H9 (cell line): ENCODE results near the gene TMBIM1. TPM values are rescaled to one million over a fixed set of nuclear protein-coding genes. Genes with fewer than 3 reads are reported as not detected.

Experiments used
- DNase-seq: peaks from one replicate; pipeline ENCODE4 v3.0.0-alpha.2; 2017
- H2AFZ ChIP-seq: one replicate; pipeline ENCODE4 v1.6.1; 2013; ENCODE audit warnings: mild to moderate bottlenecking, low read length, control low read depth, moderate library complexity
- H2AK5ac ChIP-seq: 2 replicates; pipeline ENCODE4 v1.6.1; 2013; ENCODE audit warnings: low read length, control low read depth, mixed read lengths; ENCODE audit not compliant: insufficient read length
- H2BK120ac ChIP-seq: one replicate; pipeline ENCODE4 v1.6.1; 2013; ENCODE audit warnings: low read depth, mild to moderate bottlenecking, low read length, control low read depth, inconsistent platforms; ENCODE audit not compliant: poor library complexity, severe bottlenecking
- H2BK12ac ChIP-seq: 2 replicates; pipeline ENCODE4 v1.6.1; 2013; ENCODE audit warnings: low read length, control low read depth, mixed read lengths, low read depth; ENCODE audit not compliant: insufficient read length
- H2BK15ac ChIP-seq: 2 replicates; pipeline ENCODE4 v1.6.1; 2013; ENCODE audit warnings: low read depth, low read length, control low read depth
- H2BK20ac ChIP-seq: one replicate; pipeline ENCODE4 v1.6.1; 2013; ENCODE audit warnings: low read depth, mild to moderate bottlenecking, low read length, control low read depth, inconsistent platforms; ENCODE audit not compliant: poor library complexity, severe bottlenecking
- H2BK5ac ChIP-seq: 2 replicates; pipeline ENCODE4 v1.6.1; 2013; ENCODE audit warnings: low read length, control low read depth, mixed read lengths; ENCODE audit not compliant: insufficient read length
- H3K14ac ChIP-seq: 2 replicates; pipeline ENCODE4 v1.6.1; 2013; ENCODE audit warnings: low read length, control low read depth; ENCODE audit not compliant: insufficient read depth
- H3K18ac ChIP-seq: 2 replicates; pipeline ENCODE4 v1.6.1; 2013; ENCODE audit warnings: low read depth, mild to moderate bottlenecking, mixed read lengths, low read length, control low read depth; ENCODE audit not compliant: insufficient read length
- H3K23ac ChIP-seq: 2 replicates; pipeline ENCODE4 v1.6.1; 2013; ENCODE audit warnings: low read length, control low read depth, mixed read lengths, low read depth; ENCODE audit not compliant: insufficient read length
- H3K23me2 ChIP-seq: 2 replicates; pipeline ENCODE4 v1.6.1; 2013; ENCODE audit warnings: low read depth, mild to moderate bottlenecking, mixed read lengths, low read length, control low read depth; ENCODE audit not compliant: insufficient read length, poor library complexity, severe bottlenecking
- H3K27ac ChIP-seq: 2 replicates; pipeline ENCODE4 v1.5.1; 2013; ENCODE audit warnings: low read length, control low read depth, mixed read lengths, low read depth; ENCODE audit not compliant: insufficient read length
- H3K27me3 ChIP-seq: 2 replicates; pipeline ENCODE4 v1.6.1; 2013; ENCODE audit warnings: low read length, control low read depth, inconsistent platforms; ENCODE audit not compliant: insufficient read depth
- H3K4ac ChIP-seq: 2 replicates; pipeline ENCODE4 v1.6.1; 2013; ENCODE audit warnings: low read depth, mild to moderate bottlenecking, control low read depth, inconsistent platforms, low read length, moderate library complexity
- H3K4me1 ChIP-seq: 2 replicates; pipeline ENCODE4 v1.6.1; 2013; ENCODE audit warnings: low read length, control low read depth, inconsistent platforms; ENCODE audit not compliant: insufficient read depth
- H3K4me2 ChIP-seq: 2 replicates; pipeline ENCODE4 v1.6.1; 2013; ENCODE audit warnings: low read length, control low read depth, mixed read lengths; ENCODE audit not compliant: insufficient read length, insufficient read depth
- H3K56ac ChIP-seq: 2 replicates; pipeline ENCODE4 v1.6.1; 2013; ENCODE audit warnings: low read depth, mild to moderate bottlenecking, mixed read lengths, low read length, control low read depth; ENCODE audit not compliant: insufficient read length
- H3K79me1 ChIP-seq: 2 replicates; pipeline ENCODE4 v1.6.1; 2013; ENCODE audit warnings: low read depth, mild to moderate bottlenecking, moderate library complexity, low read length, control low read depth, inconsistent platforms; ENCODE audit not compliant: insufficient read depth, poor library complexity, severe bottlenecking
- H3K79me2 ChIP-seq: 2 replicates; pipeline ENCODE4 v1.6.1; 2013; ENCODE audit warnings: low read length, control low read depth, inconsistent platforms; ENCODE audit not compliant: insufficient read depth
- H3K9ac ChIP-seq: 2 replicates; pipeline ENCODE4 v1.6.1; 2013; ENCODE audit warnings: low read length, control low read depth, mixed read lengths; ENCODE audit not compliant: insufficient read length; ENCODE audit errors: extremely low read depth
- H3K9me3 ChIP-seq: one replicate; pipeline ENCODE4 v1.6.1; 2013; ENCODE audit warnings: low read depth, low read length, inconsistent platforms; ENCODE audit not compliant: control insufficient read depth
- H3T11ph ChIP-seq: one replicate; pipeline ENCODE4 v1.6.1; 2013; ENCODE audit warnings: mild to moderate bottlenecking, low read length, control low read depth, inconsistent platforms
- H4K20me1 ChIP-seq: one replicate; pipeline ENCODE4 v1.6.1; 2013; ENCODE audit not compliant: control insufficient read depth, insufficient read length, insufficient read depth
- H4K5ac ChIP-seq: 2 replicates; pipeline ENCODE4 v1.6.1; 2013; ENCODE audit warnings: low read depth, mild to moderate bottlenecking, mixed read lengths, low read length, control low read depth; ENCODE audit not compliant: insufficient read length
- H4K8ac ChIP-seq: replicated peaks from 2 replicates; pipeline ENCODE4 v1.6.1; 2013; ENCODE audit warnings: low read length, control low read depth, mixed read lengths, low read depth; ENCODE audit not compliant: insufficient read length
- H4K91ac ChIP-seq: 2 replicates; pipeline ENCODE4 v1.6.1; 2013; ENCODE audit warnings: low read depth, mild to moderate bottlenecking, moderate library complexity, mixed read lengths, low read length, control low read depth; ENCODE audit not compliant: insufficient read length
- H3K27ac Mint-ChIP-seq, 3 experiments: 2 replicates in 2 of 3; 3 replicates in 1 of 3; pipeline ENCODE4 v1.8.0; 2020 to 2021; ENCODE audit warnings: mixed read lengths in 3 of 3, mild to moderate bottlenecking in 1 of 3, moderate library complexity in 1 of 3
- H3K27me3 Mint-ChIP-seq: 2 replicates; pipeline ENCODE4 v1.8.0; 2021; ENCODE audit warnings: low read depth, mild to moderate bottlenecking, moderate library complexity, mixed read lengths
- H3K36me3 Mint-ChIP-seq, 3 experiments: 2 replicates in 2 of 3; 3 replicates in 1 of 3; pipeline ENCODE4 v1.8.0; 2020 to 2021; ENCODE audit warnings: low read depth in 3 of 3, mixed read lengths in 3 of 3; ENCODE audit not compliant: insufficient read depth in 1 of 3
- H3K4me1 Mint-ChIP-seq, 2 experiments: 2 replicates each; pipeline ENCODE4 v1.8.0; 2020; ENCODE audit warnings: mixed read lengths in 2 of 2
- H3K4me3 Mint-ChIP-seq, 2 experiments: 2 replicates in 1 of 2; 3 replicates in 1 of 2; pipeline ENCODE4 v1.8.0; 2020 to 2021; ENCODE audit warnings: mild to moderate bottlenecking in 2 of 2, mixed read lengths in 2 of 2, moderate library complexity in 1 of 2
- H3K9me3 Mint-ChIP-seq, 2 experiments: 2 replicates in 1 of 2; 3 replicates in 1 of 2; pipeline ENCODE4 v1.8.0; 2020; ENCODE audit warnings: mild to moderate bottlenecking in 2 of 2, mixed read lengths in 2 of 2, moderate library complexity in 1 of 2
- CTCF ChIP-seq: fragments of 200-600 bp; sonication (generic); conservative IDR thresholded peaks from 3 replicates; pipeline ENCODE4 v1.8.0; 2021; ENCODE audit warnings: antibody characterized with exemption, mild to moderate bottlenecking
- WGBS: extraction: QIAGEN DNeasy Blood & Tissue Kit; methylation state at CpG from one replicate; pipeline ENCODE4 v1.1.7; 2013; ENCODE audit warnings: missing lambda C conversion rate, low lambda C conversion rate, mixed read lengths; ENCODE audit not compliant: insufficient read length; ENCODE audit errors: extremely low coverage; 5-methylcytosine and 5-hydroxymethylcytosine counted together
- total RNA-seq: library from RNA; stranded (reverse); gene quantifications from 2 replicates; pipeline ENCODE4 v1.2.1, GENCODE V29; 2021

The TMBIM1 gene
- total RNA-seq, 1 experiment from 2014 or later: 17.4 TPM

GRCh38 chr2:218271865-218272530 is 20.3 kb downstream of the TMBIM1 start:
- H3K27me3 ChIP-seq: no peaks in the 10 kb centered on the region
- H4K8ac ChIP-seq: no peak overlapping the region
- no peak overlapping the region for H2BK5ac ChIP-seq
- no peak overlapping the region for H2BK120ac ChIP-seq
- no peaks in the 10 kb centered on the region; the same call in 1 of the 2 replicates for H3K27me3 Mint-ChIP-seq
- H3K14ac ChIP-seq: no peak overlapping the region
- H4K20me1 ChIP-seq: no peaks in the 10 kb centered on the region
- H3K4me1 ChIP-seq: no peaks in the 10 kb centered on the region
- H3T11ph ChIP-seq: no peak overlapping the region
- H3K79me1 ChIP-seq: no peaks in the 10 kb centered on the region
- H3K23ac ChIP-seq: no peak overlapping the region
- no peak overlapping the region for H3K4ac ChIP-seq
- WGBS: no CpG with 5 or more reads among the region's 5 CpGs
- no peak for TF ChIP-seq CTCF
- no peak overlapping the region for H3K18ac ChIP-seq
- no peak overlapping the region for H2BK12ac ChIP-seq
- no peak overlapping the region for H2BK15ac ChIP-seq
- H3K9ac ChIP-seq: no peak overlapping the region
- no peak overlapping the region for H2AFZ ChIP-seq
- no peak overlapping the region for H3K4me2 ChIP-seq
- no peak overlapping the region for H4K91ac ChIP-seq
- no peak overlapping the region for H2BK20ac ChIP-seq
- H3K27ac ChIP-seq: no peak overlapping the region
- no peaks in the 10 kb centered on the region for H3K79me2 ChIP-seq
- H3K9me3 ChIP-seq: no peaks in the 10 kb centered on the region
- H3K4me1 Mint-ChIP-seq: peaks cover 18 to 21% of the 10 kb centered on the region in 2 experiments
- no peak overlapping the region for H3K56ac ChIP-seq
- no peak overlapping the region for H4K5ac ChIP-seq
- DNase-seq: no peak
- no peak overlapping the region for H2AK5ac ChIP-seq
- peaks cover 9% of the 10 kb centered on the region for H3K23me2 ChIP-seq
- peaks cover 13 to 44% (median 42%) of the 10 kb centered on the region in 3 experiments; a peak in 6 of 7 replicates for H3K36me3 Mint-ChIP-seq
- peak overlapping the region; percentile 80 to 92 for H3K4me3 Mint-ChIP-seq
- no peaks in the 10 kb centered on the region for H3K9me3 Mint-ChIP-seq
- H3K27ac Mint-ChIP-seq: no peak overlapping the region
